Activated T-cell treated with anti-CD3 and anti-CD28 coated beads for 24 hours (primary cell): ENCODE results near the gene CA5A.
A peak's percentile ranks its signal among the peaks of the same experiment; 100 is the strongest.
"Not testable (repeated sequence)": the region's sequence is repeated elsewhere in the genome, so short reads cannot be mapped to it uniquely, and the experiment has no call there.

Experiments used
- DNase-seq: peaks from one replicate; pipeline ENCODE4 v3.0.0-alpha.2; 2020; ENCODE audit warnings: low read depth

Gene CA5A

GRCh38 chr16:87865902-87866555 is 70.3 kb downstream of the CA5A start:
- DNase-seq = not testable (repeated sequence)

DNA sequence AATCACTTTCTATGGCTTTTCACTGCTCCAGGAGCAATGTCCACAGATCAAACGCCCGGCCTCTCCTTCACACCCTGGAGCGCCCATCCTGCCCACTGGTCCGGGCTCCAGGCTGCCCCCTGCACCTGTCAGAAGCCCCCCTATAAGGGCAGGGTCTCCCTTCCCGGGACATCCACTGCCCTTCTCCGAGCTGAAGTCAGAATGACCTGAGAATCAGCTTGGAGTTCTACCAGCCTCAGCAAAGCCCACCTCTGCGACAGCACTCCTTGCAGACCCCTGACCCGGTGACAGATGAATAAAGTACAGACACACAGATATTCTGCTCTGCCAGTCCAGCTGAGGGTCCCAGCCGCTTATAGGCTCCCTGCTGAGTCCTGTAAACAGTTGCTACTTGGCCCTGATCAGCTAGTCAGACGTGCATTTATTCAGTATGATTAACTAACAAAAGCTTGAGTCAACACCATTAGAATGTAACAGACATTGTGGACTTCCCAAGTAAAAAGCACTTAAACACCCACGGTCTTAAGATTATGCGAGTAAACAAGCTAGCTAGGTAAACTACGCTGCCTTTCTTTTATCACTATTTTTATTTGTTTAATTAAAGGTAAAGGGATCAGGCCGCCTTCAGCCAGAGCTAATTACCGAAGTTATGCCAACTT is 71.9 kb downstream of the CA5A start:
- DNase-seq = no peak

DNA sequence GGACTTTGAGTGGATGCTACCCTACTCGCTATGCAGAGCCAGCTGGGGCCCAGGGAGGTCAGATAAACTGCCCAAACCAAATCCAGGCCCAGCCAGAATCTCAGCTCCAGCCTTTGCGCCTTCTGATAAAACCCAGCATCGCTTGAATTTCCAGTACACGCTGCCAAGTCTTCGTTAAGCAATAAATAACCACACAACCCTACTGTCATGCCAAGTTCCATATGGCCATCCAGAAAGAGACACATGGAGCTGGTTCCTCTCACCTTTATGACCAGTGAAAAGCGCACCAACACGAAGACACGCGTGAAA is 73.0 kb downstream of the CA5A start:
- DNase-seq = not testable (repeated sequence)

DNA sequence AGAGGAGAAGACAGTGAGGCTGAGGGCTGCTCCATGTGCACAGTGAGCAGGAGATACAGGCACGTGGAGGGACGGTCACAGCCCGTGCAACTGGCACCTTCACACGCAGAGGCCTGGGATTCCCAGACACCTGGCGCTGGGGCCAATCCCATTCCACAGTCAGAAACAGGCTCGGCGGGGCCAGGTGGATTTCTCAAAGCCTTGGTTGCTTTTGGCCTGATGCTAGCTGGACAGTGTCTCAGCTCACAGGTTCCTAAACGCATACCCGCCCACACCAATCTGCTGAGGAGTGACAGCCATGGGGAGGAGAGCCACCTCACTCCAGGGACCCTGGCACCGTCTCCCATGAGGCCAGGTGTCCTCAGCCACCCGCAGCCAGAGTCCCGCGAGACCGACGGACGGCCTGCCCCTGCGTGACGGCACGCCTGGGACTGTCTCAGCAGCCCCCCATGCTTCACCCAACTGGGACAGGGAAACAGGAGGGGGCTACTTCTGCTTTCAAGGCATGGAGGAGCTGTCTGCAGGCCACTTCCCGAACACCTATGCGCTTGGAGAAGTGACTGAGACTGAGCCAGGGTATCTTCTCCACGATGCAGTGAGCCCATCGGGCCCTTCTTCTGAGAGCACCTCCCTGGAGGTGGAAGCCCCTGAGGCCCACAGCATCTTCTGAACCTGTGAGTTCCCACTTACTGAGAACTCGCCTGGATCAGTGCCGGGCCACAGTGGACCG is 73.6 kb downstream of the CA5A start:
- not testable (repeated sequence) for DNase-seq

DNA sequence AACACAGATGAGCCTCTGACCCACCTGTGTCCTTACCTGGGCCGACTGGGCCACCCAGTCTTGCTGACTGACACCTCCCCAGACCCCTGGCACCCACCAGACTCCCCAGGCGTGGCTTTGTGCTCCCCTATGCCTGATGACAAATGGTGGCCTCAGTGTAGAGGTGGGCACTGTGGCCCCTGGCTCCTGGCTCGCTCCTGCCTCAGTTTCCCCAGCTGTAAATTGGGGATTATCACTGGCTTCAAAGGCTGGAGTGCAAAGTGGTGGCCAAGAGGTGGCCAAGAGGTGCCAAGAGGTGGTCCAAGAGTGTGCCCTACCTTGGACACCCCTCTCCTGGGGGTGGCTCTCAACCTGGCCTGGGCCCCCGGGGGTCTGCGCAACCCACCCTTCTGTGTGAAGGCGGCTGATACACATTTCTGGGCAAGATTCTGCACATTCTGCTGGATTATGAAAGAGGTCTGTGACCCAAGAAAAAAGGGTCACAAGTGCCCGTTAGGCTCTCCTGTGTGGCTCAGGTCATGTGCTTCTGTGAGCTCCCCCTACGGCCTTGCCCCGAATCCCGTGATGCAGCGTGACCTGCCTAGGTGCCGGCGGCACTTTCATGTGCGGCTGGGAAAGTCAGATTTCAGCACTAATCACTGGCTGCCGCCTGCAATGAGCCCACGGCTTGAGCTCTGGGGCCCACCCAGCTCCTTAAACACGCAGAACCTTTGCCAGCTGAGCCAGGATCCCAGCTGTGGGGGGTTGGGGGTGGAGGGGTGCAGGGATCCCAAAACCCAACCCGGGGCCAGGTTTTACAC is 74.8 kb downstream of the CA5A start:
- DNase-seq = not testable (repeated sequence)

DNA sequence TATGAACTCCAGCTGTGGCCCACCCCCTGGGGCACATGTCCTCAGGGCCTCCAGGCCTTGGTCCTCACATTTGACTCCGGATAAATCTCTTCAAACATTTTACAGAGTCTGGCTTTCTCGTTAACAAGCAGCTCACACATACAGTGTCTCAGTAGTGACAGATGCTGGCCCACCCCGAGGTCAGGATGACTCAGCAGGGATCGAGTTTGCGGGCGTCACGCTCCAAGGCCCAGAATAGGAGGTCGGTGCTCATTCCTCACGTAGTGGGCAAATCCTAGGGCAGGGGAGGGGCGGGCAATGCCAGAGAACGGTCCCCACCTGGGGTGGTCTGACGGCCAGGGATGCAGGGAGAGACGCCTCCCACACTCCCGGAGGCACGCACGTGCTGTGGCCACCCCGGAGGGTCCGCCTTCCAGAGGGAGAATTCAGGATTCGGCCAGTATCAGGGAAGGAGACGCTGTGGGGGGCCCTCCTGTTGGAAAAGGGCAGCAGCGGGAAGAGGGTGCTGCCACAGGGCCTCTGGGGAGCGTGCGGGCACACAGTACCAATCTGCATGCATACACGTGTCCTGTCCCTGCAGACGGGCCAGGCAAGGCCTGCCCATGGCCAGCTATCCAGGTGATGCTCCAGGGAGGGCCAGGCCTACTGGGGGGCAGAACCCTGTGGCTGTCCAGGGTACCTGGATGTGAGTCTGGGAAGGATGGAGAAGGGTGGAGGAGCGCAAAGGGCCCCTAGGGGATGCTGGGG is 75.6 kb downstream of the CA5A start:
- DNase-seq = no peak

- DNase-seq = not testable (repeated sequence)
Measured at GRCh38 chr16:87858151-87858993, 78.0 kb downstream of the CA5A start.

GRCh38 chr16:87856791-87857228 is 79.5 kb downstream of the CA5A start:
- DNase-seq = no peak

GRCh38 chr16:87855852-87856715 is 80.2 kb downstream of the CA5A start:
- DNase-seq = no peak

DNA sequence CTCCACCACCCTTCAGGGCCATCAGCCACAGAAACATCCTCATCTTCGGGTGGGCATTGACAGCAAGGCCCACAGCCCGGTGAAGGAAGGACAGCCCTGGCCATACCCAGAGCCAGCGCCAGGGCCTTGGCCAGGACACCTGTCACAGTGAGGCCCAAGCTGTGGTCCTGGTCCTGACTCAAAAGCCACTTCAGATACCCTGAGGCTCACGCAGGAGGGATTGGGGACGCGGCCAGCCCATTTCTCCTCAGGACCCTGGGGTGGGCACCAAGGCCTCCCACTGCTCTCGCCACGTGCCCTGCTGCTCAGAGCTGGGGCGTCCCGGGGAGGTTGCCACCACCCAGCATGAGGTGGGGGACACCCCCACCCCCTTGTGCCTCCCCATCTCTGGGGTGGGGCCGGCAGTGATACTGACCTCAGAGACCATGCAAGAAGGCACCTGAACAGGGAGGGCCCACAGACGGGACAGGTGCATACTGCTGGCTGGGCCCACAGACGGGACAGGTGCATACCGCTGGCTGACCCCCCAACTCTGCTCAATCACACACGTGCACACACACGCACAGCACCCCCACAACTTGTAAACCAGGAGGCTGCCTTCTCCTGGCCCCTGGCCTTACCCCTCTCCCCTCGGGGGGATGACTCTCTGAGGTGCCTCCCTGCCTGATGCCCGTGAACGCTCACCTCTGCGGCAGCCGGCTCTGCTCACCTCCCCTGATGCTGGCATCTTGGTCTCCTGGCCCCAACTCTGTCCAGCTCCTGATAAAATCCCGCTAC is 81.2 kb downstream of the CA5A start:
- no peak for DNase-seq

GRCh38 chr16:87854053-87854906 is 82.0 kb downstream of the CA5A start:
- DNase-seq = no peak

- DNase-seq = peak; percentile 69
Measured at GRCh38 chr16:87853411-87854052, 82.8 kb downstream of the CA5A start.

- no peak for DNase-seq
Measured at GRCh38 chr16:87851601-87852000, 84.7 kb downstream of the CA5A start.

- no peak for DNase-seq
Measured at GRCh38 chr16:87851141-87851587, 85.2 kb downstream of the CA5A start.

- peak; percentile 48 for DNase-seq
Measured at GRCh38 chr16:87850009-87851006, 86.0 kb downstream of the CA5A start.

- DNase-seq = no peak
Measured at GRCh38 chr16:87849419-87850008, 86.8 kb downstream of the CA5A start.
